ENCODE measurements around the gene PSMD7.
"Not testable (repeated sequence)": the region's sequence is repeated elsewhere in the genome, so short reads cannot be mapped to it uniquely, and the experiment has no call there.

Gene PSMD7

DNA sequence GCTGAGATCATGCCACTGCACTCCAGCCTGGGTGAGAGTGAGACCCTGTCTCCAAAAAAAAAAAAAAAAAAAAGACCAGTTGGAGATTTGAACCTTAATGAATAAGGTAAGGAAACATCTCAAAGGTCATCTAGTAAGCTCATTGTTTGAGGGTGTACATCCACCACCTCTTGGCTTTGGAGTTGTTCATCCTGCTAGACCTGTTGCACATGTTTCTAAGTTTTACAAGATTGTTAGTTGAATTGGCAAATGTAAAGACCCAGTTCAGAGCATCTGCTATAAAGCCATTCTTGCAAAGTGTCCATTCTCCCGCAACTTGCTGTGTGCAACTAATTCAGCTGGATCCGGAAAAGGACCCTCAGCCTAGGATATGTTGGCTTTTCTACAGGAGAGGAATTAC is 1.5 kb downstream of the PSMD7 start:
- no peak for DNase-seq

DNA sequence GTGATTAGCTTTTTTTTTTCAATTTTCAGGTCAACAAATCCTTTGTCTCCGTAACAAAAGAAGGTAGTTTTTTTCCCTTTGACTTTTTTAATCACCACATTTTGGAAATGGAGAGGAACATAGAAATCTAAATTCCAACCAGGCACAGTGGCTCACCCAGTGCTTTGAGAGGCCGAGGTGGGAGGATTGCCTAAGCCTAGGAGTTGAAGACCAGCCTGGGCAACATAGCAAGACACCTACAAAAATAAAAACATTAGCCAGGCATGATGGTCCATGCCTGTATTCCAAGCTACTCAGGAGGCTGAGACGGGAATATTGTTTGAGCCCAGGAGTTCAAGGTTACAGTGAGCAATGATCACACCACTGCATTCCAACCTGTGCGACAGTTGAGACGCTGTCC is 5.7 kb downstream of the PSMD7 start:
- DNase-seq, result no peak

DNA sequence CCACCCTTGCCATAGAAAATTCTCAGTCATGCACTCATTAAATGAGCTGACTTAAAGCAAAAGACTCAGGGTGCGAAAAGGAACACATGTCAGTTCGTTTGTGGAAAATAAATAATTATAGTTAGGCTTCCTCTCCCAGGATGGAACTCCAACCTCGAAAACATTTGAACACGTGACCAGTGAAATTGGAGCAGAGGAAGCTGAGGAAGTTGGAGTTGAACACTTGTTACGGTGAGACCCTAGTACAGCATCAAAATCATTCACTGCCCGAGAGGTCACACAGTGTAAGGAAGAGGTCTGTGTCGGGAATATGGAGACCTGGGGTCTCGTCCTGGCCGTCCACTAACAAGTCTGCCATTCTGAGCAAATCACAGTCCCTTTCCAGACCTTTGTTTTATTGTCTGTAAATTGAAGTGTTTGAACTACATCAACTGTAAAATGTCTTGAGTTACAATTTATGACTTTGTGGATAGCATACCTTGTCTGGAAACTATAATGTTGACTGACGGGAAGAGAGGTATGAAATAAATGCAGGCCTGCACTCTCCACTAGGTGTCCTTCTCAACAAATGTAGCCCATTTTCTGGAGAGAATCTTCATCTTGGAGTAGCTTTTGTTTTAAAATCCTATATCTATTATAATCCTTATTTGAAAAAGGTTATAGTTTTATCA is 7.7 kb downstream of the PSMD7 start:
- DNase-seq, result no peak

DNA sequence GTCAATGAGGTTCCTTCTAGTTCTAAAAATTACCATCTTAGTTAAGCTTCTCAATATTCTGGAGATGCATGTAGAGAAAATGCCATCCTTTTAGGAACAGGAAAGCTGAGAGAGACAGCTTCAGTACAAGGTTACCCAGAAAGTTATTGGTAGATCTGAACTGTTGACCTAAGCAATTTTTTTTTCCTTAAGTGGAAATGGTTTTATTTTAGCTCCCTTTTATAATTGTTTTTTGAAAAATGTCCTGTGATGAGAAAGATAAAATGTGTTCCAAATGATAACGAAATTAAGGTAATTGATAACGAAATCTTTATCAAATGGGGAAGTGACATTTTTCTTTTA is 8.2 kb downstream of the PSMD7 start:
- DNase-seq, result no peak

DNA sequence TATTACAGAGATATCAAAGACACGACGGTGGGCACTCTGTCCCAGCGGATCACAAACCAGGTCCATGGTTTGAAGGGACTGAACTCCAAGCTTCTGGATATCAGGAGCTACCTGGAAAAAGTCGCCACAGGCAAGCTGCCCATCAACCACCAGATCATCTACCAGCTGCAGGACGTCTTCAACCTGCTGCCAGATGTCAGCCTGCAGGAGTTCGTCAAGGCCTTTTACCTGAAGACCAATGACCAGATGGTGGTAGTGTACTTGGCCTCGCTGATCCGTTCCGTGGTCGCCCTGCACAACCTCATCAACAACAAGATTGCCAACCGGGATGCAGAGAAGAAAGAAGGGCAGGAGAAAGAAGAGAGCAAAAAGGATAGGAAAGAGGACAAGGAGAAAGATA is 8.7 kb downstream of the PSMD7 start:
- DNase-seq, result no peak

DNA sequence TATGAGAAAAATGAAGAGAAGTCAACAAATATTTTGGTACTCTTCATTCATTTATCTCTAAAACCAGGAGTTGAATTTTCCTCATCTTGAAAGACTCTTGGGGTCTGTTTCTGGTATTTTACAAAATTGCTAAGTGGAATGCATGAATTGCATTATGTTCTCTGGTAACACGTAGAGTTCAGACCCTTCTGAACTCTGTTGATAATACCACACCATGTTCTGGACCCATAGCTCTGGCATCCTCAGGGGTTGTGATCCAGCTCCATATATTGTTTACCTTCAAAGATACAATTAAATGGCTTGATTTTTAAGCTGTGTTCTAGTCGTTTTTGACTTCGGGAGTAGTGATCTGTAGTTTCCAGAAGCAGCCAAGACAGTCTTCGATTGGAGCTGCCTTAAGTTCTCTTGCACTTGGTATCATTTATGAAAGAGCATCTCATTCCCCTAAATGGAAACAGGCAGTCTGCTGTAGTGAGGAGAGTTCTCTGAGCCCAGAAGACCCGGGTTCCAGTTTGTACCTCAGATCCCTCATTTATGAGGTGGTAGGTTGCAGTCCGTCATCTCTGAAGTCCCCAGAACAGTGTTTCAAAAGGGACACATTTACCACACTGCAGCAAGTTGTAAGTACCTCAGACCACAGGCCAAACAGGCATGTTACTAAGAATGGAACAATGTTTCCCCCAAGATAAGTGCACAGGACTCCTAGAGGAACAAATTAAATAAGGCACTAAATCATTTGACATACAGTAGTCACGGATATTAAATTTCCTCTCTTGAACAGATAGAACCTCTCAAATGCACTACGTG is 9.6 kb downstream of the PSMD7 start:
- DNase-seq, result no peak

DNA sequence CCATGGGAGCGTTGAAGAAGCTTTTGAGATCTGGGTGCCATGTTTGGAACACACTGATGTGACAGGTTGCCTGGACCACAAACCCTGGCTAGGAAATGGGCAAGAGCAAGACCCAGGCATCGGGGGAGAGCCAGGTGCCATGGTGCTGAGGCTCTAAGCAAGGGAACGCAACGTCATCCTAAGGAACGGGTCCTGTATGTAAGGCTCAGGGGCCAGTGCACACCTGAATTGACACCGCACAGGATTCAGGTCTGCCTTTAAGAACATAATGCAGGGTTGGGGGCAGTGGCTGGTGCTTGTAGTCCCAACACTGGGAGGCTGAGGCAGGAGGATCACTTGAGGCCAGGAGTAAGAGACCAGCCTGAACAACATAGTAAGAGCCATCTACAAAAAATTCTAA is 10.8 kb downstream of the PSMD7 start:
- DNase-seq, result no peak

DNA sequence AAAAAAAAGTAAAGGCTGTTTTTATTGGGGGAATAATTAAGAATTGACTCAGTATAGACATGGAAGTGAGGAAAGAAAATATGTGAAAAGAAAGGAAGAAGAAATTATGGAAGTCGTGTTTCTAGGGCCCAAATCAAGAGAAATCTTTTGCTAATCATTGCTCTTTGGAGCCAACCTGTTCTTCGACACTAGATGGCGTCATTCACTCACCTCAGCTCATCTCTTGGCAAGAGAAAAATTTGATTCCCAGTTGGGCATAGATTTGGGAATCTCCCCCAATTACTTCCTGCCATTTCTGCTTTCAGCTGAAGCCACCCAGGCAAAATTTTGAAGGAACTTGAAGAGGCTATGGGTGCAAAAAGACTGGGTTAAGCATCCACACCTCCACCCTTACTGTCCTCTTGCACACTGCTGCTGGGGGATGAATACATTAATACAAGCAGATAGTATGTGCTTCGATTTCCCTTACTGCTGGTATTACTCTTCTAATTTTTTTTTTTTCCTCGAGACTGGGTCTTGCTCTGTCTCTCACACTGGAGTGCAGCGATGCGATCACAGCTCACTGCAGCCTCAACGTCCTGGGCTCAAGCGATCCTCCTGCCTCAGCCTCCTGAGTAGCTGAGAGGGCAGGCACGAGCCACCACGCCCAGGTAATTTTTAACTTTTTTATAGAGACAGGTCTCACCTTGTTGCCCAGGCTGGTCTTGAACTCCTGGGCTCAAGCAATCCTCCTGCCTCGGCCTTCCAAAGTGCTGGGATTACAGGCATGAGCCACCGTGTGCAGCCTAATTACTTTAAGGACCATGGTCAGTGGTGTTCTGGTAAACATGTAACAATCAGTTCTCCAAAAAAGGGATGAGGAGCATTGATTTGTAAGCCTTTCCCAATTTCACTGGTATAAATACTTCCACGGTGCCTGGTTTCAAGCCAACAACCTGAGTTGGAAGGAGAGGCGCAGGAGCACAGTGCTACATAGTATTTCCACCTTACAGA is 13.5 kb downstream of the PSMD7 start:
- DNase-seq, result no peak

DNA sequence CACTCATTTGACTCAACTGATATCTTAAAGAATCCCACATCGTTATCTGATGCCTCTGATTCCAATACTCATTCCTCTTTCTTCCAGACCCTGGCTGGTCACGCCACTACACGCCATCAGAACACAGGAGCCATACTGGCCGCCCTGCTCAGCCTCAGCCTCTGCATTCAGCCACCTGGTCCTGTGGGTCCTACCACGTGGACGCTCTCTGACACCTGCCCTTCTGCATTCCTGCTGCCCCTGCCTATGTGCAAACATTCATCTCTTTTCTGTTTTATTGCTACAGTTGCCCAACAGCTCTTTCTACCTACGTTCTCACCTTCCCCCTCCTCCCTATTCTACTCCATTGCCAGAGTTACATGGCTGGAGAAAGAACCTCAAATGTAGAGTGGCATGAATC is 18.4 kb downstream of the PSMD7 start:
- no peak for DNase-seq

DNA sequence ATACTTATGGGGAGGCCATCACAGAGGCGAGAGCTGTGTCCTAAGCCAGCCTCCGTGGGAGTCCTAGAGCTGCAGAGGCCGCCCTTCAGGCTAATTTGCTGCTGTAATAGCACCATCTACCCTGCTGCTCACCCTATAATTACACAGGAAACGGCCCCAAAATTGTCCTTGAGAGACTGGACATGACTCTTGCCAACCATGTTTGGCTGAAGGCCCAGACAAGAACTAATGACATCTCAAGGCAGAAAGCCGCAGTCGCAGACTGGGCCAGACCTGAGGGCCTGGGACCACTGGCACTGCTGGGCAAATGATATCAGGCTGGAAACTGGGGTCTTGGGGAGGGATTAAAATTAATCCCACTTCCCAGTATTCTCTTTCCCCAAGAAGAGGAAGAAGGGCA is 24.1 kb downstream of the PSMD7 start:
- no peak for DNase-seq

DNA sequence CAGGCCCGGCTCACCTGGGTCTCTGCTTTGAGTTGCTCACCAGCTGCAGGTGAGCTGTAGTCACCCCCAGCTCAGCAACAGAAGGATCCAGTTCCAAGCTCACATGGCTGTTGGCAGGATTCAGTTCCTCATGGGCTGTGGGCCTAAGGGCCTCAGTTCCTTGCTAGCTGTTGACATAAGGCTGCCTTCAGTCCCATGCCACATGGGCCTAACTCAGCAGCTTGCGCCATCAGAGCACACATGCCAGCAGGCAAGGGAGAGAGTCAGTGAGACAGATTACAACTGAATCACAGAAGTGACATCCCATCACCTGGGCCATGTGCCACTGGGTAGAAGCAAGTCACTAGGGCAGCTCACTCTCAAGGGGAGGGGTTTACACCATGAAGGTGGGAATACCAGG is 24.7 kb downstream of the PSMD7 start:
- no peak for DNase-seq

DNA sequence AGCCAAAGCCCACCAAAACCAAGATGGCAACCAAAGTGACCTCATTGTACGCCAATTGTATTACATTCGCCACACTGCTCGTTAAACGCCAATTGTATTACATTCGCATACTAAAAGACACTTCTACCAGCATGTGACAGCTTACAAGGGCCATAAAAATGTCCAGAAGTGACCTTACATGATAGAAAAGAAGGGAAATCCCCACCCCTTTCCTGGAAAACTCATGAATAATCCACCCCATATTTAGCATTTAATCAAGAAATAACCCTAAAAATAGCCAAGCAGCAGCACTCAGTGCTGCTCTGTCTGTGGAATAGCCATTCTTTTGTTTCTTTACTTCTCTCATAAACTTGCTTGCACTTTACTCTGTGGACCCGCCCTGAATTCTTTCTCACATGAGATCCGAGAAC is 25.7 kb downstream of the PSMD7 start:
- DNase-seq, result no peak

DNA sequence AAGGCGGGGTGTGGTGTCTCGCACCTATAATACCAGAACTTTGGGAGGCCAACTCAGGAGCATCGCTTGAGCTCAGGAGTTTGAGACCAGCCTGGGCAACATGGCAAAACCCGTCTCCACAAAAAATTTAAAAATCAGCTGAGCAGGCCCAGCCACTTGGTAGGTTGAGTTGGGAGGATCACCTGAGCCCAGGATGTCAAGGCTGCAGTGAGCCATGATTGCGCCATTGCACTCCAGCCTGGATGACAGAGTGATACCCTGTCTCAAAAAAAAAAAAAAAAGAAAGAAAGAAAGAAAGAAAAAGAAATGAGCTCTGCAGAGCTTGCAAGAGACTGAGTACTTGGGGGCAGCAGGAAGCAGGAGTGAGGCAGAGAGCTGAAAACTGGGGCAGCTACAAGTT is 28.2 kb downstream of the PSMD7 start:
- DNase-seq, result not testable (repeated sequence)

DNA sequence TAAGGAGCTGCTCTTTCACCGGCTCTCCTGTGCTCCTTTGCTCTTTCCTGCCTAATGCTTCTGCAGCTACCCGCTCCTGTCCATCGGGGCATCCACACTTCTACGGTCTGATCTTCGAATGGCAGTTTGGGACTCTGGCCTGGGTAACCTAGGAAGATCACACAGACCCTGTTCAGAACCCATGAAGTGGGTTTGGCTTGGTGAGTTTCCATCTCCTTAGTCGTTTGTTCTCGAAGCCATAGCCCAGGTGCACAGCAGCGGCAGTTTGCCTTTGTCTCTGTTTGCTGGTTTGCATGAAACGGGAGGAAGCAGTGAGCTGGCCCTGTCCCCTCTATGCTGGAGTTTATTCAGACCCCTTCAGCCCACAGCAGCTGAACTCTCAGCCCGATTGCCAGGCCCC is 29.0 kb downstream of the PSMD7 start:
- no peak for DNase-seq

DNA sequence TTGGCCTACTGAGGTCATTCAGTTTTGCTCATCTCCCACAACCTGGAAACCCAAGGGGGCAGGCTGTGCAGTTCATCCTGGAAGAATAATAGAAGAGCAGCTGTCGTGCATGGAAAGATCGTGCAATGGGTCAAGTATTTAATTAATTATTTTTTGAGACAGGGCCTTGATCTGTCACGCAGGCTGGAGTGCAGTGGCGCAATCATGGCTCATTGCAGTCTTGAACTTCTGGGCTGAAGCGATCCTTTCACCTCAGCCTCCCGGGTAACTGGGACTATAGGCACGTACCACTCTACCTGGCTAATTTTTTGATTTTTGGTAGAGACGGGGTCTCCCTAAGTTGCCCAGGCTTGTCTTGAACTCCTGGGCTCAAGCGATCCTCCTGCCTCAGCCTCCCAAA is 31.7 kb downstream of the PSMD7 start:
- not testable (repeated sequence) for DNase-seq

DNA sequence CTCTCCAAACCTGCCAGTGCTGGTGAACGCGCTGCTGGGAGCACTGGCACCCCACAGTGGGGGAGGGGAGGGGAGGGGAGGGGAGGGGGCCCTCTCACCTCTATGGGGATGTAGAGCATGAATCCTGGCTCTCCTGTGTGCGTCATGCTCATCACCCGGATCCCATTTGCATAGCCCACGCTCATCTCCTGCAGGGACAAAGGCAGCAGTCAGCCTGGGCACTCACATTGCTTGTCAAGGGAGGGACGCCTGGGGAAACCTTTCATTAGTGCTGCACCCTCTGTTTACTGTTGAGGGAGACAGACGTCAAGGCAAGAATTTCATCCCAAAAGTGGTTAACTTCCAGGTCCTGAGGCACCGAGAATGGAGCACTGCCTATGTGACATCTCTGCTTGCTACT is 35.9 kb downstream of the PSMD7 start:
- DNase-seq, result not testable (repeated sequence)

DNA sequence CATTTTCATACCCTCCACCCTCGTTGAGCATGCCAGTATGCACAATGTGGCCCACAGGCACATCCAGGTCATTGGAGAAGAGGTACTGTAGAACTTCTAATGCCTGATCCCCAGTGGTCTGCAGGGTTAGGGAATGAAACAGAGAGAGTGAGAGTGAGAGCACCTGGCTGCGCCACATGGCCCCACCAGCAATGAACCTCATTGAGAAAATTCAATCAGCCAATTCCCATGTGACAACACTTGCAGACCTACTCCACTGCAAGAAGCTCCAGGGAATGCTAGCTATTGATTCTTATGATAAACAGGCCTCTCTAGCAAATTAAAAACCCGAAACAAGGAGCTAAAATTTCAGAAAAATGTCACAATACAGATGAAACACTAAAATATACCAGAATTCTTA is 40.9 kb downstream of the PSMD7 start:
- not testable (repeated sequence) for DNase-seq

DNA sequence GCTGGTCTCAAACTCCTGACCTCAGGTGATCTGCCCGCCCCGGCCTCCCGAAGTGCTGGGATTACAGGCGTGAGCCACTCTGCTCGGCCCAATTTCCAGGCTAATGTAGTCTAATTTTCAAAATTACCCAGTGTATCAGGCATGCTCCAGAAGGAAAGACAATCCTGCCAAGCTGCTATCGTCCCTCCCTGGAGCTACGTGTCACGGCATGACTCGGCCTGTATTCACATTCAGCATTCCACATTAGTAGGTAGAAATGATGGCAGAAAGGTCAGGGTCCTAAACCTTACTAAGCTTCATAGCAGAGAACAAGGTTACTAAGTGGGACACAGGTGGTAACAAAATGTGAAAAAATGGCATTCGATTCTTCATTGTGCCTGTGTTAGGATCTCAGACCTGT is 42.6 kb downstream of the PSMD7 start:
- DNase-seq, result not testable (repeated sequence)

DNA sequence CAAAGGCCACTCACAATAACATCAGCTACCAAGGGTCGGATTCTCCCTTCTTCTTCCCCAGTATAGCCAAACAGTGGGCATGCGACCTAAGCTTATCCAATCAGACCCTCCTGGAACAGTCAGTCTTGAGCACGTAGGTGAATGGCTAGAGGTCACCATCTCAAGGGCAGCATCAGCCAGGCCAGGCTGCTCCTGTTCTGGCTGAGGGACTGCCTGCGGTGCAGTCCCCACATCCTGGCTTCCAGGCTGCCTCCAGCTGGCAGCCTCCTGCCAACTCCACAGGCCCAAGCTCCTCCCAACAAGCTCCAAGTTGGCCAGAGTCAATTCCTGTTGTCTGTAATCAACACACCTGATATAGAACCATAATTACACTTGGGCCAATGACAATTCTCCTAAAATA is 56.4 kb downstream of the PSMD7 start:
- DNase-seq, result not testable (repeated sequence)

Measured in NCI-H1436 treated with DMSO at 0.1 percent for 48 hours (cell line).